GM12878 (cell line): Measurements from ENCODE around the gene RNU11. TPM values are rescaled to one million over a fixed set of nuclear protein-coding genes. Genes with fewer than 3 reads are reported as not detected.

Experiments used
- ATAC-seq: fragments of 200-7000 bp; cut with Tn5 transposase; 3 replicates; pipeline ENCODE4 v1.9.1; 2020; ENCODE audit warnings: mild to moderate bottlenecking, moderate library complexity
- BruUV-seq: library from RNA; stranded (reverse); fragments of 400-500 nt; replicated peaks from 2 replicates; lab custom pipeline; 2021; lab: Mats Ljungman, UMichigan
- CTCF ChIA-PET: fragments of 300-600 bp; sonication (Branson Sonifier 250); formaldehyde crosslinking; extraction: SDS; loops from one replicate; lab custom pipeline; 2021; ENCODE audit warnings: inconsistent platforms; lab: Yijun Ruan, JAX
- POLR2A ChIA-PET: fragments of 350-600 bp; formaldehyde crosslinking; extraction: SDS; loops from one replicate; lab custom pipeline; 2021; ENCODE audit warnings: inconsistent platforms; lab: Charles Lee
- RAD21 ChIA-PET: fragments of 300-600 bp; sonication (Branson Sonifier 250); formaldehyde crosslinking; loops from one replicate; lab custom pipeline; 2023; ENCODE audit warnings: antibody characterized with exemption; ENCODE audit not compliant: unreplicated experiment; lab: Charles Lee
- SMC1A ChIA-PET: fragments of 300-600 bp; sonication (Branson Sonifier 250); formaldehyde crosslinking; loops from one replicate; lab custom pipeline; 2023; ENCODE audit not compliant: unreplicated experiment, uncharacterized antibody; lab: Charles Lee
- DNase-seq: peaks from one replicate; pipeline ENCODE4 v3.0.0-alpha.2; 2011; ENCODE audit warnings: low read depth, low spot score
- FAIRE-seq: peaks from 3 replicates; lab custom pipeline; 2011; peaks lifted over from hg19 to GRCh38; lab: Jason Lieb, UNC
- H2AFZ ChIP-seq: 2 replicates; pipeline ENCODE4 v1.6.0; 2011; ENCODE audit warnings: low read depth, low read length, control low read depth; ENCODE audit not compliant: control insufficient read depth
- H3K27ac ChIP-seq: 2 replicates; pipeline ENCODE4 v1.5.1; 2011; ENCODE audit warnings: control low read depth; ENCODE audit not compliant: control insufficient read depth, insufficient read depth
- H3K27me3 ChIP-seq, 2 experiments: replicated peaks in 1 of 2; 2 replicates each; pipeline versions ENCODE4 v1.6.0 to v1.6.1; 2011; ENCODE audit warnings: low read length in 1 of 2; ENCODE audit not compliant: control insufficient read depth in 2 of 2, insufficient read depth in 2 of 2
- H3K36me3 ChIP-seq, 2 experiments: 2 replicates each; pipeline ENCODE4 v1.5.1; 2011; ENCODE audit warnings: low read length in 1 of 2; ENCODE audit not compliant: control insufficient read depth in 2 of 2, insufficient read depth in 2 of 2
- H3K4me1 ChIP-seq: 2 replicates; pipeline ENCODE4 v1.6.1; 2011; ENCODE audit warnings: mild to moderate bottlenecking, low read length, moderate library complexity, mixed read lengths; ENCODE audit not compliant: control insufficient read depth, insufficient read depth
- H3K4me2 ChIP-seq: 2 replicates; pipeline ENCODE4 v1.6.0; 2011; ENCODE audit warnings: control low read depth; ENCODE audit not compliant: control insufficient read depth, insufficient read depth
- H3K4me3 ChIP-seq: fragments of 200-600 bp; sonication (generic); 2 replicates; pipeline ENCODE4 v1.5.1; 2016
- H3K79me2 ChIP-seq: 2 replicates; pipeline ENCODE4 v1.6.0; 2011; ENCODE audit warnings: low read length; ENCODE audit not compliant: control insufficient read depth, insufficient read depth
- H3K9ac ChIP-seq: 2 replicates; pipeline ENCODE4 v1.8.0; 2011; ENCODE audit warnings: low read length, control low read depth, mixed read lengths; ENCODE audit not compliant: control insufficient read depth, insufficient read depth
- H3K9me3 ChIP-seq: replicated peaks from 3 replicates; pipeline ENCODE4 v1.5.1; 2011; ENCODE audit warnings: mild to moderate bottlenecking, low read length; ENCODE audit not compliant: control insufficient read depth, insufficient read depth
- H4K20me1 ChIP-seq: 2 replicates; pipeline ENCODE4 v1.6.0; 2011; ENCODE audit not compliant: control insufficient read depth, insufficient read depth
- ATF7 ChIP-seq: fragments of 450-650 bp; IDR thresholded peaks from 2 replicates; pipeline ENCODE4 v1.6.1; 2016; ENCODE audit warnings: low read depth, mild to moderate bottlenecking
- BCL11A ChIP-seq: IDR thresholded peaks from 2 replicates; pipeline ENCODE4 v1.6.1; 2011; ENCODE audit warnings: low read depth, low read length
- CEBPZ ChIP-seq: fragments of 150-350 bp; IDR thresholded peaks from 2 replicates; pipeline ENCODE4 v1.6.1; 2016; ENCODE audit warnings: low read depth, low read length
- FOXK2 ChIP-seq: fragments of 450-650 bp; IDR thresholded peaks from 2 replicates; pipeline ENCODE4 v1.6.1; 2017; ENCODE audit warnings: mild to moderate bottlenecking, moderate library complexity
- GATAD2B ChIP-seq: fragments of 450-650 bp; conservative IDR thresholded peaks from 2 replicates; pipeline ENCODE4 v1.6.1; 2017; ENCODE audit warnings: low read depth, mild to moderate bottlenecking, moderate library complexity
- NBN ChIP-seq: fragments of 450-650 bp; IDR thresholded peaks from 2 replicates; pipeline ENCODE4 v1.6.1; 2016
- POU2F2 ChIP-seq: IDR thresholded peaks from 3 replicates; pipeline ENCODE4 v1.6.1; 2011; ENCODE audit warnings: low read depth, mild to moderate bottlenecking, low read length, borderline replicate concordance
- RB1 ChIP-seq: fragments of 450-650 bp; formaldehyde crosslinking; IDR thresholded peaks from 2 replicates; pipeline ENCODE4 v1.6.1; 2017; ENCODE audit warnings: mild to moderate bottlenecking, borderline replicate concordance
- RBBP5 ChIP-seq: fragments of 200-600 bp; sonication (generic); conservative IDR thresholded peaks from 2 replicates; pipeline ENCODE4 v1.6.1; 2016
- SMAD5 ChIP-seq: IDR thresholded peaks from 2 replicates; pipeline ENCODE4 v1.6.1; 2016; ENCODE audit warnings: antibody characterized with exemption, low read depth
- SRF ChIP-seq, 2 experiments: IDR thresholded peaks; 2 replicates each; pipeline ENCODE4 v1.6.1; 2011; ENCODE audit warnings: low read depth in 2 of 2, low read length in 2 of 2, mild to moderate bottlenecking in 1 of 2, moderate library complexity in 1 of 2
- ZNF274 ChIP-seq: IDR thresholded peaks from one replicate; pipeline ENCODE4 v1.8.0; 2011; ENCODE audit not compliant: insufficient read length, insufficient read depth
- ZNF384 ChIP-seq: IDR thresholded peaks from 2 replicates; pipeline ENCODE4 v1.6.1; 2012; ENCODE audit warnings: low read depth, mild to moderate bottlenecking, low read length, improper control_type of control experiment, borderline replicate concordance
- ZNF622 ChIP-seq: fragments of 450-650 bp; IDR thresholded peaks from 2 replicates; pipeline ENCODE4 v1.6.1; 2017; ENCODE audit warnings: mild to moderate bottlenecking, inconsistent platforms
- WGBS: methylation state at CpG from one replicate; pipeline ENCODE4 v1.1.6; 2016; ENCODE audit warnings: low lambda C conversion rate; ENCODE audit not compliant: insufficient replicate concordance, insufficient coverage; ENCODE audit errors: missing lambda C conversion rate; 5-methylcytosine and 5-hydroxymethylcytosine counted together
- in situ Hi-C: fragments of 300-500 bp; cut with MboI; formaldehyde crosslinking; loops from 9 replicates; pipeline ENCODE4 v1.14.3; 2018; ENCODE audit warnings: mixed read lengths
- intact Hi-C: fragments of 100-400 bp; cut with micrococcal nuclease; formaldehyde crosslinking; loops from one replicate; pipeline ENCODE4 v1.14.2; 2022; ENCODE audit not compliant: unreplicated experiment
- polyA plus RNA-seq, 11 experiments: library from polyadenylated mRNA; depleted of rRNA in 4 of 11; unstranded in 6 of 11; stranded (reverse) in 5 of 11; fragments of >200 nt; fragmentation: Nextera tagmentation in 4 of 11; fragmentation: Illumina TruSeq in 1 of 11; extraction: Ambion mirVana in 4 of 11; extraction: Trizol in 1 of 11; gene quantifications; 1 replicate in 1 of 11; 2 replicates in 10 of 11; pipeline versions ENCODE4 v1.2.1 to v1.2.3, GENCODE V29; 2011 to 2016; ENCODE audit warnings: inconsistent platforms in 2 of 11, missing spikeins in 2 of 11, low read depth in 1 of 11
- total RNA-seq, 4 experiments: library from RNA; depleted of rRNA in 3 of 4; stranded (reverse); fragments of >200 nt in 3 of 4; fragmentation: Illumina TruSeq in 1 of 4; extraction: Trizol in 1 of 4; gene quantifications; 2 replicates each; pipeline versions ENCODE4 v1.2.1 to v1.2.3, GENCODE V29; 2013 to 2021
- TF ChIP-seq, protein P1 (sequence below): fragments of 450-650 bp; IDR thresholded peaks from 2 replicates; pipeline ENCODE4 v1.6.1; 2017; ENCODE audit warnings: low read depth, mild to moderate bottlenecking, moderate library complexity

Gene RNU11
- total and polyA plus RNA-seq, 10 of the 15 experiments (the other 5 are each of a cell fraction or from before 2014, with no cell fraction given): under 0.01 TPM; not detected in 9

- DNase-seq: peak; percentile 93
- peaks cover 13% of the 10 kb centered on the region for H3K4me1 ChIP-seq
- TF ChIP-seq, protein P1, sequence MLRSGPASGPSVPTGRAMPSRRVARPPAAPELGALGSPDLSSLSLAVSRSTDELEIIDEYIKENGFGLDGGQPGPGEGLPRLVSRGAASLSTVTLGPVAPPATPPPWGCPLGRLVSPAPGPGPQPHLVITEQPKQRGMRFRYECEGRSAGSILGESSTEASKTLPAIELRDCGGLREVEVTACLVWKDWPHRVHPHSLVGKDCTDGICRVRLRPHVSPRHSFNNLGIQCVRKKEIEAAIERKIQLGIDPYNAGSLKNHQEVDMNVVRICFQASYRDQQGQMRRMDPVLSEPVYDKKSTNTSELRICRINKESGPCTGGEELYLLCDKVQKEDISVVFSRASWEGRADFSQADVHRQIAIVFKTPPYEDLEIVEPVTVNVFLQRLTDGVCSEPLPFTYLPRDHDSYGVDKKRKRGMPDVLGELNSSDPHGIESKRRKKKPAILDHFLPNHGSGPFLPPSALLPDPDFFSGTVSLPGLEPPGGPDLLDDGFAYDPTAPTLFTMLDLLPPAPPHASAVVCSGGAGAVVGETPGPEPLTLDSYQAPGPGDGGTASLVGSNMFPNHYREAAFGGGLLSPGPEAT: peak; percentile 55
- TF ChIP-seq SRF (IDR thresholded peaks at IDR 0.05; ENCODE audit: low read depth in 2 of 2, low read length in 2 of 2): no peak
- TF ChIP-seq GATAD2B: 0 out of 2 replicates have a peak, but pooled peaks have one; percentile 38
- peak; percentile 88 for TF ChIP-seq NBN
- TF ChIP-seq ZNF274: no peak
- no peak for TF ChIP-seq ZNF622
- peak; percentile 57 for TF ChIP-seq FOXK2
- peak; percentile 76; the same call in 1 of the 2 replicates for TF ChIP-seq RB1
- TF ChIP-seq BCL11A: no peak
- TF ChIP-seq ATF7: peak; percentile 46; the same call in 1 of the 2 replicates
- no peak for TF ChIP-seq RBBP5
- no peak for TF ChIP-seq ZNF384
- no peak for TF ChIP-seq CEBPZ
- peak; percentile 99 for TF ChIP-seq POU2F2
- TF ChIP-seq SMAD5: peak; percentile 90
Measured at GRCh38 chr1:28642847-28643635, 5.4 kb upstream of the RNU11 start, which contains the start of gene TAF12. Gene TAF12, minus strand, starts transcription at chr1:28643067. Its CDS starts 20,986 bp downstream, at chr1:28622081.

More at GRCh38 chr1:28642847-28643635, 5.4 kb upstream of the RNU11 start, which contains the start of gene TAF12:
- no peaks in the 10 kb centered on the region for H4K20me1 ChIP-seq
- peak within 1 kb of the TSS; percentile 93 for H3K4me2 ChIP-seq
- under 1% methylated on average over 49 of the region's 49 CpGs for WGBS
- ChIA-PET RAD21 (interaction anchor here (0.5 to 3.1 kb wide), 22 partner anchors 12 to 560 kb away, joined by 3 to 26 read pairs (median 4); partner anchors contain the start of genes GMEB1 and YTHDF2), CTCF (interaction anchor here (0.6 to 3.8 kb wide), 14 partner anchors 25 to 539 kb away, joined by 3 to 31 read pairs (median 4); partner anchors contain the start of gene YTHDF2), POLR2A (interaction anchor here (0.5 to 5.2 kb wide), 31 partner anchors 9 to 753 kb away, joined by 3 to 43 read pairs (median 6); partner anchors contain the start of genes GMEB1, SRSF4 and YTHDF2), SMC1A (interaction anchor here (0.6 to 3.3 kb wide), 16 partner anchors 23 to 538 kb away, joined by 3 to 21 read pairs (median 3); partner anchors contain the start of genes GMEB1, TRNAU1AP and YTHDF2)
- peak; percentile 18 for FAIRE-seq
- intact Hi-C loops: loop anchor here (5.0 kb wide), 1 partner anchor 126 kb away; no protein-coding TSS in a partner anchor
- peaks cover 30% of the 10 kb centered on the region for H3K79me2 ChIP-seq
- BruUV-seq: TSS peak; percentile 99
- H3K27me3 ChIP-seq: no peaks in the 10 kb centered on the region
- H3K4me3 ChIP-seq: peak within 1 kb of the TSS; percentile 92
- peak within 1 kb of the TSS; percentile 90 for H3K27ac ChIP-seq
- no peaks in the 10 kb centered on the region for H3K36me3 ChIP-seq
- no peaks in the 10 kb centered on the region for H3K9me3 ChIP-seq
- ATAC-seq: peak; percentile 90
- H3K9ac ChIP-seq: peak within 1 kb of the TSS; percentile 95
- H2AFZ ChIP-seq: peak within 1 kb of the TSS; percentile 97
- in situ Hi-C loops: loop anchor here (5.0 kb wide), 1 partner anchor 234 kb away; no protein-coding TSS in a partner anchor
